Tibial nerve (tissue), 4 donors: ENCODE data around the gene TH.

Experiments
- CTCF ChIP-seq, 5 experiments: fragments of 200-600 bp in 3 of 5; fragments of 450-650 bp in 2 of 5; sonication (generic) in 3 of 5; IDR thresholded peaks; one replicate each; pipeline ENCODE4 v1.5.1; 2016 to 2019; ENCODE audit warnings: antibody characterized with exemption in 5 of 5, mild to moderate bottlenecking in 3 of 5, moderate library complexity in 2 of 5
- EP300 ChIP-seq, 2 donors: sonication (generic); formaldehyde crosslinking; IDR thresholded peaks; one replicate each; pipeline ENCODE4 v1.6.1; 2017; ENCODE audit warnings: antibody characterized with exemption in 2 of 2, mild to moderate bottlenecking in 1 of 2
- POLR2A ChIP-seq, 2 donors: fragments of 450-650 bp; IDR thresholded peaks; one replicate each; pipeline ENCODE4 v1.6.1; 2017; ENCODE audit warnings: antibody characterized with exemption in 2 of 2, mild to moderate bottlenecking in 2 of 2, moderate library complexity in 2 of 2

DNA sequence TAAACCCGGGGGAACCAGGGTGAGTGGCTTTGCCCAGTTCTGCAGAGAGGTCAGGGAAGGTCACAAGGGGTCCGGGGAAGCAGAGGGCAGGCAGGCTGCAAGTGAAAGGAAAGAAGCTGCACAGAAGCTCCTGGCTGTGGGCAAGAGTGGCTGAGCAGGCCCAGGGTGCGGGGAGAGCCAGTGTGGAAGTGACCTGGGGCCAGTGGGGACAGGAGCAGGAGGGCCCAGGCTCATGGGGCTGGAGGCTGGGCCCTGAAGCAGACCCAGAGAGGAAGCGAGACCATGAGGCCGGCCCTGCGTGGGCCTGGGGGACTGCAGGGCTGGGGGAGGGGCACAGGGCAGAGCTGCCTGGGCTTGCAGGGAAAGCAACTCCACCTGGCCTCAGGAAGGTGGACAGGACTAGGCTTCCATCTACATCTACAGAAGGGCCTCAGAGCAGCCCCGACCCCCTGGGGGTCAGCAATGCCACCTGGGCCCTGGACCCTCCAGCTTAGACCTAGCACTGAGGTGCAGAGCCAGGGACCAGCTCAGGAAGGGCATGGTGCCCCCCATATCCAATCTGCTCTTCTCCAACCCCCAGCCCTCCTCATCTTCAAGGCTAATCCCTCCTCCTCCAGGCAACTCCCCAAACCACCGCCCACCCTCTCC is 44.0 kb downstream of the TH start:
- TF ChIP-seq POLR2A (IDR thresholded peaks at IDR 0.05): no peak
- no peak for TF ChIP-seq CTCF (IDR thresholded peaks at IDR 0.05)
- TF ChIP-seq EP300 (IDR thresholded peaks at IDR 0.05): no peak
